HG03520 (cell line): ENCODE measurements around the gene LRMDA.
A peak's percentile ranks its signal among the peaks of the same experiment; 100 is the strongest.

Experiments used
- ATAC-seq: cut with Tn5 transposase; IDR thresholded peaks from one replicate; pipeline ENCODE4 v1.9.1; 2021; ENCODE audit warnings: mild to moderate bottlenecking, moderate library complexity; ENCODE audit not compliant: unreplicated experiment

LRMDA gene

GRCh38 chr10:76302961-76303630, 871.7 kb downstream of the LRMDA start:
- no peak for ATAC-seq

- ATAC-seq: peak; percentile 85
These were observed 872.4 kb downstream of the LRMDA start for GRCh38 chr10:76303682-76304316.

- no peak for ATAC-seq
These were observed 874.6 kb downstream of the LRMDA start for GRCh38 chr10:76305930-76306615.

GRCh38 chr10:76306856-76307255, 875.4 kb downstream of the LRMDA start:
- ATAC-seq: no peak

GRCh38 chr10:76309070-76309469, 877.6 kb downstream of the LRMDA start:
- ATAC-seq: no peak

GRCh38 chr10:76309741-76310587, 878.5 kb downstream of the LRMDA start:
- ATAC-seq: no peak

GRCh38 chr10:76310588-76311080, 879.2 kb downstream of the LRMDA start:
- ATAC-seq: no peak

GRCh38 chr10:76311752-76312636, 880.6 kb downstream of the LRMDA start:
- peak; percentile 93 for ATAC-seq

GRCh38 chr10:76315240-76315639, 883.8 kb downstream of the LRMDA start:
- ATAC-seq: no peak

GRCh38 chr10:76316234-76316633, 884.8 kb downstream of the LRMDA start:
- ATAC-seq: no peak

GRCh38 chr10:76317078-76317477, 885.7 kb downstream of the LRMDA start:
- ATAC-seq: no peak

GRCh38 chr10:76318211-76318610, 886.8 kb downstream of the LRMDA start:
- ATAC-seq: no peak

GRCh38 chr10:76319661-76320060, 888.2 kb downstream of the LRMDA start:
- no peak for ATAC-seq

GRCh38 chr10:76324283-76324682, 892.9 kb downstream of the LRMDA start:
- no peak for ATAC-seq

GRCh38 chr10:76327441-76327840, 896.0 kb downstream of the LRMDA start:
- ATAC-seq: no peak

GRCh38 chr10:76328348-76328747, 896.9 kb downstream of the LRMDA start:
- no peak for ATAC-seq

GRCh38 chr10:76329891-76330575, 898.6 kb downstream of the LRMDA start:
- ATAC-seq: no peak

- no peak for ATAC-seq
These were observed 900.3 kb downstream of the LRMDA start for GRCh38 chr10:76331742-76332141.

GRCh38 chr10:76333326-76333725, 901.9 kb downstream of the LRMDA start:
- ATAC-seq: no peak
